ENCODE results near the gene GPR141.

GPR141 gene, protein sequence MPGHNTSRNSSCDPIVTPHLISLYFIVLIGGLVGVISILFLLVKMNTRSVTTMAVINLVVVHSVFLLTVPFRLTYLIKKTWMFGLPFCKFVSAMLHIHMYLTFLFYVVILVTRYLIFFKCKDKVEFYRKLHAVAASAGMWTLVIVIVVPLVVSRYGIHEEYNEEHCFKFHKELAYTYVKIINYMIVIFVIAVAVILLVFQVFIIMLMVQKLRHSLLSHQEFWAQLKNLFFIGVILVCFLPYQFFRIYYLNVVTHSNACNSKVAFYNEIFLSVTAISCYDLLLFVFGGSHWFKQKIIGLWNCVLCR

DNA sequence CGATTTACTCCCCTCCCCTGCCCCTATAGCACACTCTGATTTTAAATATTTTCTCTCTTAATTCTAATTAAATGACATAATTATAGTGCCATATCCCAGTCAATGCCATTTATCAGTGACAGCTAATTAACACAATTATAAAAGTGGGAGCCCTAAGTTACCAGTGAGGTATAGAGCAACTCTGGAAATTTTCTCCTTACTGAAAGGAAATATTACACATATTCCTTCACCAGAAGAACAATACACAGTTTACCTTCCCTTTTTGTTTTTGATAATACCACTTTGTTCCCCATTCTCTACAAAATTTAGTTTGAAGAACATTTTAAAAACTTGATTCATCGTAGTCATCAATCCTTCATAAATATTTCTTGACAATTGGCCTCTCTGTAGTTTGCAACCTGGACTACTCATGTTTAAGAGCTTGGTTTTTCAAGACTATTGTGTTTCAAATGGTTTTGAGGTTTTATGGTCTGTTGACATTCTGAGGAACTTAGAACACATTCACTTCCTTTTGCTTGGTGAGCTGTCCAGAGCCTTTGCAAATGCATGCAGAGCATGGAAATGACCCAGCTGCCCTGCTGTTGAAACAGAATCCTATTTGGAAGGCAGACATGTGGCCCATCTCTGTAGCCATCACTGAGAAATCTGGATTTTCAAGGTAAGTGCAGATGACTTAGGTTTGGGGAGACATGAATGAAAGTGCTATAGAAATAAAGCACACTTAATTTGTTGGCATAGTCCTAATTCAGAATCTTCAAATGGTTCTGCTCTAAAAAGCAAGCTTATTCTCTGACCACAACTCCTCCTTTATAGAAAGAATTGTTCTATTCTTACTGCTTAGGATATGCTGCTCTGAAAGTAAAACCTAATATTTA is at the start of gene GPR141:
Gene GPR141 (plus strand): TSS at position 521 of the 875 bp plus-strand sequence. CDS start 56,628 bp downstream, outside the sequence.
- DNase-seq: no peak

DNA sequence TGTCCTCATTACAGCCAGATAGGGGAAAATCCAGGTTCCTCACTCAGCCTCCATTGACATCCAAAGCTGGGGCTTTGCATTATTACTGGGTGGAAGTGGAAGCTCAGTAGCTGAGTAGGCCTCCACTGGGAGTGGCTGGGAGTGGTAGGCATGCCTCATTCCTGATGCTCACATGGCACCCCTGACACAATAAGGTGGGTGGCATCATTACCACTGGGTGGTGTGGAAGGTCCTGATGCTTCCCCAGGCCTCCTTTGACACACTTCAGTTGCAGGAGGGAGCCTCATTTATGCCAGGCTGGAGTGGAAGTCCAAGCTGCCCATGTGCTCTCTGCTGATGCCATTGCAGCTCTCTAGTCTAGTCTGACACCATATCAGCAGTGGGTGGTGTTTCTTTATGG is 48.2 kb upstream of the GPR141 start:
- no peak for DNase-seq

DNA sequence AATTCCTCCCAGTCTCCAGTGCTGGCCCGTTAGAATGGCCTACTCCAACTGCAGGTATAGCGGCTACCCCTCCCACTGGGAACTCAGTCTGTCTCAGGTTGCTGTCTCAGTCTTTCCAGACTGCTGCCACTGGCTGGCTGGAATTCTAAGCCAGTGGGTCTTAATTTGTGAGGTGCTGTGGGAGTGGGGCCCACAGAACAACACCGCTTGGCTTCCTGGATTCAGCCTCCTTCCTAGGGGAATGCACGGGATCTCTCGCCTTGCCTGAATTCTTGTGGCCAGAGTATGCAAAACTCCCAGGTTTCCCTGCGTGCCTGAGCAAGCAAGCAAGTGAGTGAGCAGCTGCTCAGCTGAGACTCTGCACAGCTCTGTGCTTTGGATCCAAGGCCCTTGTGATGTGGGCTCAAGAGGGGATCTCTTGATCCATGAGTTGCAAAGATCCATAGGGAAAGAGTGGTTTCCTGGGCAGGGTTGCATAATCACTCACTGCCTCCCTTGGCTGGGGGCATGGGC is 41.5 kb upstream of the GPR141 start:
- no peak for DNase-seq

DNA sequence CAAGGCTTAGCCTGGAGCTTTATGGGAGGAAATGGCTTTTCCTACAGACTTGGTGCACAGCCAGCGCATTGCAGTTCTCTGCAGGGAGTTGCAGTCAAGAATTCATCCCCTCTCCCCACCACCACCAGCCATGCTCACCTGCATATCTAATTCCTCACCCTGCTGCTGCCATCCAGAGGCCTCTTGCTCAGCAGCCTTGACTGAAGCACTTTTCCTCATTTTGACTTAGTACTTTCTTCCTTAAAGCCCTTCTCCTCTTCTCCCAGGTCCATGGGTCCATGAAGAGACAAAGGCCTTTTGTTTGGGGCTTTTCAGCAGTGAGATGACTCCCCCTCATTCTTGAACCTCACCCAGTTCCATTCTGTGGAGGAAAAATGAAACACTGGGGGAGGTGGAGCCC is 39.7 kb upstream of the GPR141 start:
- DNase-seq: no peak

DNA sequence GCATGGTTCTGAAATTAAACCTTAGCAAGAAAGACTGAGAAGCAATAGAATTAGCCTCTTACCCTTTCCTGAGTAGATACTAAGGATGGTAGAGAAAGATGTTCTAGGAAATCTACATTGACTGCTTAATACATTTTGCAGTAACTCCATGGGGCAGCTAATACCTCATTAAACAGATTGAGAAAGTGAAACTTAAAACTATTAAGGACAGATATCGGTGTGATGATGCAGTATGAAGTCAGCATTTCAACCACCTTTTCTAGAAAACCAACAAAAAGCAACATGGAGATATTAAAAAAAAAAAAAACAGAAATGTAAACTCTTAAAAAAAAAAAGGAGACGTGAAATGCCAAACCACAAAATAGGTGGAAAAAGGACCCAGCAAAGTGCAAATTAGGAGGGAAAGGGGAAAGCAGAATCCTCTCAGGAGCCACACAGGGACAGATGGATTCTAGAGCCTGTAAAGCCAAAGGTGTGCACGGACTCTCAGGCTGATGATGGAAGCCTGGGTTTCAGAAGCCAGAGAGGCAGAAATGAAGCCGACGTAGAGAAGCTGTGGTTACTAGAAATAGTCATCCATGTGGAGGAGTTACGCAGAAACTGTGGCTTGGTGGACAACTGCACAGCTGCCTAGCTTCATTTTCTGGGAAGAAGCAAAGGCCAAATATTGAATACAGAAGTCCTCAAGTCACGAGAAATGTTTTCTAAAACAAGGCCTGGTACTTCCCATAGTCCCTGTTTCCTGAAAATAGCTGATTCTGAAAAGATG is 38.1 kb upstream of the GPR141 start:
- no peak for DNase-seq

DNA sequence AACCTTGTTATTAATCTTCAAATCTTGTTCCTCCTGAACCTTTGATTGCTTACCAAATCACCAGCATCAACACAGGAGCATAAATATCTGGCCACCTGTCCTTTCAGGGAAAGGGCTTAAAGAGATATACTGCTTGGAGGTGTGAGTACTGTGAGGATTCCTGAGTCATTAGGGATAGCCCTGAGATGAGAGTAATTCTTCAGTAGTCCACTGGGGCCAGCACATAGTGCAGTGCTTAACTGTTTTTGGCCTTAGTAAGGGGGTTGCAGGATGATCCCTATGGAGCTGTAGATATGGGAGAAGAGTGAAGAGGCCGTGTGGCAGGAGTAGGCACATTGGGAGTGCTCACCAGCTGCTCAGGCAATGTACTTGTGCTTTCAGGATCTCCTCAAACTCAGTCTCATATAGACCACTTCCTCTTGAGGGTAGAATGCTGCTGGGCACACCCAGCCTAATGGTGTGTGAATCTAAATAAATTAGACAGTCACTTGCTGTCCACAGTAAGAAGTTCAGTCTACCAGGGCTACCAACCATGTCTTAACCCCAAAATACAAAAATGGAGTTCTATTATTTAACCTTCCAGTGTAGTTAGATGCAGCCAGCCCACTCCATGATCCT is 26.5 kb upstream of the GPR141 start:
- no peak for DNase-seq

DNA sequence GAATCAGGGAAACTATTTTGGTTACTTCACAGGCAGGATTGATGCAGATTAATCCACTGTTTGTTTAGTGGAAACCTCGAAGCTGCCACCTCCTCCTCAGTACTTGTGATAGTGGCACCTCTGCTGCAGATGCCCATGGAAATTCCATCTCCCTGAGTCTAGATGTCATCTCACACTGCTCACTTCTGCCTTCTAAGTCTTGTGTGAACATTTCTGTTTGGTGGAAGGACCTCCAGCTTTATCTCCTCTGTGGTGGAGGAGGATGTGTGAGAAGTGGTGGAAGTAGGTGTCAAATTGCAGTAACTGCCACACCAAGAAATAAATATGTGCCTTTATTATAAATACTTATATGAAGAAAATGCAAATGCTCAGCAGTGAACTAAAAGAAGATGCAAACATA is 25.8 kb upstream of the GPR141 start:
- no peak for DNase-seq

DNA sequence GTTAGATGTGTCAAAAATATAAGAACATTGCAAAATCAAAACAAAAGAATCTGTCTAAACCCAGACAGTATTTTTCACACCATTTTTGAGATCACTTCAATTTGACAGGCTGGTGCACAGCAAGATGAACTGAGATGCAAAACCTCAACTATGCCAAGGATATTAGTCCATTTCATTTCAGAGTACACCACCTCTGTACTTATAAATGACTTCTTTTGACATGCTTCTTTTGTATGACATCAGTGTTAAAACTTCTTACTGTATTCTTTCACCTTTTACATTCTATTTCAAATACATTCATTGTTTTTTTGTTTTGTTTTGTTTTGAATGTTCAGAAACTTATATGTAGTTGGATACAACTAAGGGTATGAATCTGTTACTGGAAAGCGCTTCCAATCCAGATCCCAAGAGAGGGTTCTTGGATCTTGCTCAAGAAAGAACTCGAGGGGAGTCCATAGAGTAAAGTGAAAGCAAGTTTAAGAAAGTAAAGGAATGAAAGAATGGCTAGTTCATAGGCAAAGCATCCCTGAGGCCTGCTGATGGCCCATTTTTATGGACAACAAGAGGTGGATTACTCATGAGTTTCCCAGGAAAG is 23.5 kb upstream of the GPR141 start:
- no peak for DNase-seq

DNA sequence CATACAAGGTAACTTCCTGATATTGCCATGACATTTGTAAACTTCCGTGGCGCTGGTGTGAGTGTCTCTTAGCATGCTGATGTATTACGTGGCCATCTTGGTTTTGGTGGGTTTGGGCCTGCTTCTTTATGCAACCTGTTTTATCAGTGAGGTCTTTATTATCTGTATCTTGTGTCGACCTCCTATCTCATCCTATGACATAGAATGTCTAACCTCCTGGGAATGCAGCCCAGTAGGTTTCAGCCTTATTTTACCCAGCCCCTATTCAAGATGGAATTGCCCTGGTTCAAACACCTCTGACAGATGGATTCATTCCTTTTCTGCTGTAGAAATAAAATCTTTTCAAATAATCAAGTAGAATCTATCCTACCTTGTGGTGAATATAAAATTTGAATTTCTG is 23.0 kb upstream of the GPR141 start:
- no peak for DNase-seq

DNA sequence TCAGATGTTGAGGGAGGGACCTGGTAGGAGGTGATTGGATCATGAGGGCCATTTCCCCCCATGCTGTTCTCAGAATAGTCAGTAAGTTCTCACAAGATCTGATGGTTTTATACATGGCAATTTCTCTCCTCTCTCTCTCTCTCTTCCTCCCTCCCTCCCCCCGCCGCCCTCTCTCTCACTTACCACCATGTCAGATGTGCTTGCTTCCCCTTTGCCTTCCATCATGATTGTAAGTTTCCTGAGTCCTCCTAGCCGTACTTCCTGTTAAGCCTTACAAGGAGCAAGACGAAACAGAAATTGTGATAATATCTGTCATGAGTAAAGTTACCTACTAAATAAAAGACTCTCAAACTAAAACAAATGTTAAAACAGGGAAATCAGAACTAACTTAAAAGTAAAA is 19.9 kb upstream of the GPR141 start:
- no peak for DNase-seq

DNA sequence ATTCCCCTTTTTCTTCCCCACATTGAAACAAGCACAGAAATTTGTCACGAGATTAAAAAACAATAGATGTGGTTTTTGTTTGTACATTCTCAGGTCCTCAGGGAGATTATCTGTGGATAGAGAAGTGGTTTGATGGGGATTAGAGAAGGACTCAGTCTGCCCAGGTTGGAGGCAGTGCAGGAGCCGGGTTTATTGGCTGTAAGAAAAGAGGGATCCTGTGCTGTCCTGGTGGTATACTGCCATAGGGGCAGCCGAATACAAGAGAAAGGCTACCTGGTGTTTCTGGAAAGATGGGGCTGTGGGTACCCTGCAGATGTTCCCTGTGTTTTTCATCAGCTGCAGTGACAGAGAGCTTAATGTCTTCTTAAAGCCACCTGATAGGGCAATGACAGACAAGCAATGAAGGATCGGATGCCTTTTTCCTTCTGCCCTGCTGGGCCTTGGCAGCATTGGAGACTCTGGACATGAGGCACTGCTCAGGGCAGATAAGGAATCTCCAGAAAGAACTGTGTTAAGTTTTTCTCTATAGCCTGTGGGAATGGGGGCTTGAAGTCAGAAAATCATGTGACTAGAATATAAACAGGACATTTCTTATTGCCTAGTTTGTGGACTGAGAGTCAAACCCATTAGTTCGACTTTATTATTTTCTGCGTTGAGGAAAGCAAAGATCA is 18.1 kb upstream of the GPR141 start:
- no peak for DNase-seq

DNA sequence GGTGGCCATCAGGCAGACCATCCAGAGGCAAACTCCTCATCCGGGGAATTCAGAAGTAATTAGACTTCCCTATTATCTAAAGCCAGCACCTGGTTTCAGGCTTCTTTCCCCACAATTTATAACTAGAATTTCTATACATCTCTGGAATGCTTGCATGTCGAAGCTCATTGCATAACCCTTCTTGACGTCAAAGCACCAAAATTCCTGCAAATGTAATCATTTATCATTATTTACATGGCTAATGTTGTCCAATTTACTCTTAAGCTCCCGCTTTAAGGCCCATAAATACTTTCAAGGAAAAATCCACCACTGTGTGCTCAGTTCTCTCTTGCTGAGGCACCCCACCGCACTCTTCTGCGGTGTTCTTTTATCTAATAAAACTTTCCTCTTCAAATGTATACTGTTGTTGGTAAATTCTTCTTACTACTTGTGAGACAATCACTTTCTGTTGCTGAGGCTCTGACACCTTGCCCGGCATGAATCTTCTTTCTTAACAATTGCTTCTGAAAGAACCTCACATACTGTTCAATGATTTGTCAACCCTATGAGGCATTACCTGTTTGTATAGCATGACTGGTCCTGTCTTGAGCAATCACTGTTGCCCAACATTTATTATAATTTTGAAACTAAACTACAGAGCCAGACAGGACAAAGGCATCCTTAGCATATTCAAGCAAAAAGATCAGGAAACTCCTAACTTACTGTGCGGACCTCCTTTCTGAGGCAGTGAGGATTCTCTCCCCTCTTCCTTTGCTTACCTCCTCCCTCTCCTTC is 17.4 kb upstream of the GPR141 start:
- no peak for DNase-seq

DNA sequence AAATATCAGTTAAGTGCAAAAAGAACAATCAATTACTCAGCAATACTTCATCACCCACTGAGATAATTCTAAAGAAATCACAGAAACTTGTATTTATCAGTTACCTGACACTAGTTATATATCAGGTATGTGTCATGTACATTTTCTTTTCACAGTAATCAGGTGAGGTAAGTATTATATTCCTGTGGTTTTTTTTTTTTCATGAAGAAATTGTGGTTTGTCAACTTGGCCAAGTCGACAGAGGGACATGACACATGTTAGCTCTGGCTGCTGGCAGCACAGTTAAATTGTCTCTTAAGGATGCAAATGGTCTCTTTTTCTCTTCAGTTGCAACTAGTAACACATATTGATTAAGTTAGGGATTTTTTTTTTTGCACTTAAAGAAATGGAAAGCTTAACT is 13.7 kb upstream of the GPR141 start:
- no peak for DNase-seq

DNA sequence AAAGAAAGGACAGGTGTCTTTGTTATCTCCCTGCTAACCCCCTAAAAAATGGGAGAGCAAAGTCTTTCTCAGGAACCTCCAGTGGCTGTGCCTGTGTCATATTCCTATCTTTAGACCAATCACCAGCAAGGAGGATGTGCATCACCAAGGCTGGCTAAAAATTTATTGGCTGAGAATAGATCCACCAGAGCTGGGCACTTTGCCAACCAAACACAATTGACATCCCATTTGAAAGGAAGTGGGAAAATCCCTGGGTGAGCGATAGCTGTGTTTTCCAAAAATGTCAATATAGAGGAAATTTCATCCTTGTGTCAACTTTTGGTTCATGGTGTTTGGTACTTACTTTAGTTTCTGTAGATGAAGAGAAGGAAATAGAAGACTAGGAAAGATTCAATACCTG is 13.1 kb upstream of the GPR141 start:
- DNase-seq: no peak

DNA sequence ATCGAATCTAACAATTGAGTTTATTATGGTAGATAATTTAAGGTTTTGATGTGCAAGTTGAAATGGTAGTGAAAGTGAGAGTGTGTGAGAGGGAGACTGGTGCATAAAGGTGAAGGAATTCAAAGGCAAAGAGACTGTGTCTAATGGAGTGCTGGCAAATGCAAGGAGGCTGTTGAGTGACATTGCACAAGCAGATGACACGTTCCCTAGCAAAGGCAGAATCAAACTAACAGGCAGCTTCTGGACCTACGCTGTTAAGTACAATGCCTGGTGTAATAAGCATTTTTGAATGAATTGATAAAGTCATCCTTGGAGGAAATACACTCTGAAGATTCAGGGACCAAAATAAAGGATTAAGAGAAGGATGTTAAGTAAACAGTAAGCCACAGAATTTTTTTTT is 11.7 kb upstream of the GPR141 start:
- no peak for DNase-seq

DNA sequence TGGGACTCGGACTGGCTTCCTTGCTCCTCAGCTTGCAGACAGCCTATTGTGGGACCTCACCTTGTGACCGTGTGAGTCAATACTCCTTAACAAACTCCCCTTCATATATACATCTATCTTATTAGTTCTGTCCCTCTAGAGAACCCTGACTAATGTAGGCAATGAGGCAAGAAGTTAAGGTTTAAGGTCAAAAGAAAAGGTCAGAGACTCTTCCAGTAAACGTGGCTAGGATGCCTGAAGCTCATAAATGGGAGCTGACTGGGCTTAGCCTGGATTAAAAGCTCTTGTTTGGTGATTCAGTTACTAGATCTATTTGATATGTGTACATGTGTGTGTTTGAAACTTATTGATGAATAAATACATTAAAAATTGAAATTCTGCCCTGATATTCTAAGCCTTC is 10.6 kb upstream of the GPR141 start:
- no peak for DNase-seq

DNA sequence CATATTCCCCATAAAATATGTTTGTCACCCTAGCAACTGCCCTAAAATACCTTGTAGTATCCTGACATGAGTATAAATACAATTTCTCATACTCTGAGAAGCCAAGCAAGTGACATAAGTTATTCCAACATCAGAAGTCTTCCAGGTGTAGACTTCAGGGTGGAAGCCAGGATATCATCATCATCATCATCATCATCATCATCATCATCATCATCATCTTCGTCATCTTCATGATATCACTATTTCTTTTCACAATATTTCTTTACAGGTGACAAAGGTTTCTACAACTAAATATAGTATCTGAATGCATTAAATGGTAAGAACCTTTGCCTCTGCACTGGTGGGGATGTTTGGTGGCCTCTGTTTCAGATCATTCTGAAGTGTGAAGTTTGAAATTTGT is 10.0 kb upstream of the GPR141 start:
- DNase-seq: no peak

DNA sequence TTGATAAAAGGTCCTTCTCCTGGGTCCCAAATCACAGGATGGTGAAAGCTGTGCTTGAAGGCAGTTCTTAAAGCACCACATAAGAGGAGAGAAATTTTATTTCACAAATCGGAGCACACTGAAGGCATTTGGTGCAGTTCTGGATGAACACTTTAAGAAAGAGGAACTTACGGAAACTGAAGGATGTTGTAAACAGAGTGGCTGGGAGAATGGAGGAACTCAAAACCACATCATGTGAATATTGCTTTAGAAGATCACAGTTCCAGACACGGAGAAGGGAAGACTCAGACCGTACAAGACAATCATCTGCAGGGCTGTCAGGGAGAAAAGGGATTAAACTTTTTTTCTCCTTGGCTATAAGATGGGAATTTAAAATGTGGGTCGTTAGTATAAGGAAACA is 9.0 kb upstream of the GPR141 start:
- no peak for DNase-seq

DNA sequence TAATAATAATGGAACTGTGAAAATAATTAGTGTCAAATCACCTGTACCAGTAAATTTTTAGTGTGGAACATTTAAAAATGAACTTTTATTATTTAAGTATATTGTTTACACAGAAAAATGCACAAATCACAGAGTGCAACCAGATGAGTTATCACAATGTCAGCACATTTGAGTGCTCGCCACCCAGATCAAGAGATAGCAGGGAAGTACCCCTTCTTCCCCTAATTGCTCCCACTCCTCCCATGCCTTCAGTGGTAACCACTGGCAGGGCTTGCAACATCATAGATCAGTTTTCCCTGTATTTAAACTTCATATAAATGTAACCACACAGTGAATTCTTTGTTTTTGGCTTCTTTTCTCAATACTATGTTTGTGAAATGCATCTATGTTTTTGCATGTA is 7.8 kb upstream of the GPR141 start:
- no peak for DNase-seq

DNA sequence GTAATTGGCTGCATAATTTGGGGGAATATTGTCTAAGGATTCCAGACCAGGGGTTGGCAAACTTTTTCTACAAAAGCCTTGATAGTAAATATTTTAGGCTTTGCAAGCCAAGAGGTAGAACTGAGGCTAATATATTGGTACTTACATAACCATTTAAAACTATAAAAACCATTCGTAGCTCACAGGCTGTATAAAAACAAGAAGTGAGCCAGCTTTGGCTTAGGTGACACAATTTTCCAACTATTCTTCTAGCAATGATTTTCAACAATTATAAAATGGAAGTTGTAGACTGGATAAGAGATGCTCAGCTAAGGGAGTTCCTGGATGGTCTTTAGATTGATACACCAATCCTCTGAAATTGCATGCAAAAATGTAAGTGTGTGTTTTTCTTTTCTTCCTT is 1.4 kb downstream of the GPR141 start:
- DNase-seq: no peak
